SH-SY5Y (cell line): Measurements from ENCODE around the gene ZNHIT1.

ENCODE experiments used
- GATA2 ChIP-seq: IDR thresholded peaks from 2 replicates; pipeline ENCODE4 v1.6.1; 2011; ENCODE audit warnings: mild to moderate bottlenecking, low read depth, low read length
- GATA3 ChIP-seq: IDR thresholded peaks from 2 replicates; pipeline ENCODE4 v1.6.1; 2011; ENCODE audit warnings: low read depth, mild to moderate bottlenecking, low read length, moderate library complexity

DNA sequence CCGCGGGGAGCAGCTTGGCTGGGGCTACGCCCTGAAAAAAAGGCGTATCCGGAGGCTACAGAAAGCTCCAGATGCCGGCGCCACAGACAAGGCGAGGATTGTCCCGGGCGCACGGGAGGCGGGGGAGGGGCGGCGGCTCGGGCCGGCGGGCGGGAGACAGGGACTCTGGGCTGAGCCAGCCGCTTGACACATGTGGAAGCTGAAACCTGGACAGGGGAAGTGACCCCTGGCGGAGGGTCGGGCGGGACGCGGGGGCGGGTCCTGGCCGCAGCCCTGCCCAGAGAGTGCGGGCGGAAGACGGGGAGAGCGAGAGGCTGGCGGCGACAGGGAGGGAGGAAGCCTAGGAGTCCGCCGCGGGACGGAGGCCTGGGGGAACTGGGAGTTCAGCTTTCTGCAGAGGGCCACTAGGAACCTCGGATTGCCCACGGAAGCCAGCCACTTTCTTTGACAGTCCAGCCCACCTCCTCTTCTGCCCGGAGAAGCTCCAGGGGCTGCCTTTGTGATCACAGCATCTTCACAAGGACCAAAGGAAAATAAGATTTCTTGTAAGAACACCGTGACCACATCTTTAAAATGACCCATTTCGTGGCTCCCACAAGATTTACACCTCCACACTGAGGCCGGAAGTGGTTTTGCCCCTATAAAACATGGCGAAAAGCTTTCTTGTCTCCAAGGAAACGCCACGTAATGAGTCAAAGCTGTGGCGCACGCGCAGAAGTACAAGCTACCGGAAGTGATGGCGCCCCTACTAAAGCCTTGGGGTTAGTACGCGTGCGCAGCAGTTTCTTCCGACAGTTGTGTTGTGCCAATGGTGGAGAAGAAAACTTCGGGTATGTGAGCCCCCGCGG lies at the start of gene ZNHIT1, which contains the start of gene PLOD3:
- no peak for TF ChIP-seq GATA2
- TF ChIP-seq GATA3 = no peak
